ENCODE measurements around the gene CHD3. TPM values are rescaled to one million over a fixed set of nuclear protein-coding genes. Genes with fewer than 3 reads are reported as not detected.
A peak's percentile ranks its signal among the peaks of the same experiment; 100 is the strongest.

The CHD3 gene
- total and polyA plus RNA-seq, 10 of the 15 experiments (the other 5 are each of a cell fraction or from before 2014, with no cell fraction given) = 1.4 to 86.8 (median 39.1) TPM

DNA sequence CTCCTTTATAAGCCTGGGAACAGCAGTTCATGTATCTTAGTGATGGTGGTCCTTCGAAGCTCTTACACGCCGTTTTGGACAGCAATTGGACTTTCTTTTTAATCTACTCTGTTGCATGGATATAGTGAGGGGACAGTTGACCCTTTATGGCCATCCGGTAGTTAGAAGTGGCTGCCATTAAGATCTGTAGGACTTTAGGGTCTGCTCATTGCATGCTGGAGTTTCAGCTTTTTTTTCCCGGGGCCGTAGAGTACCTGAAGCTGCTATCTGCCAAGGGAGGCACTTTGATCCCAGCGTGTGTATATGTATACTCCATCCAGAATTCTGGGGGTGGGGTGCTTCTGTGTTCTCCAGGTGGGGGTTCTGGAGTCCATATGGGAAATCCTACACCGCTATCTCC lies 29.6 kb upstream of the CHD3 start:
- ChIA-PET SMC1A (ENCODE audit: uncharacterized antibody, unreplicated experiment) (interaction anchor here (0.8 to 2.4 kb wide), 4 partner anchors 10 to 134 kb away, joined by 3 to 9 read pairs (median 4); no protein-coding TSS in a partner anchor), CTCF (interaction anchor here (0.9 to 15.5 kb wide), 5 partner anchors 11 to 198 kb away, joined by 3 to 308 read pairs (median 42); no protein-coding TSS in a partner anchor), RAD21 (ENCODE audit: unreplicated experiment) (interaction anchor here (0.6 to 7.4 kb wide), 4 partner anchors 15 to 273 kb away, joined by 3 to 65 read pairs (median 4); no protein-coding TSS in a partner anchor), POLR2A (no interaction called here)
- no peaks in the 10 kb centered on the region for H4K20me1 ChIP-seq (ENCODE audit: control insufficient read depth, insufficient read depth)
- H3K4me1 ChIP-seq (ENCODE audit: control insufficient read depth, insufficient read depth, low read length) = peaks cover 17% of the 10 kb centered on the region
- H3K4me3 ChIP-seq = peak overlapping the region; percentile 96; the same call in 1 of the 2 replicates
- ATAC-seq = no peak
- H3K4me2 ChIP-seq (ENCODE audit: control insufficient read depth, insufficient read depth) = peak overlapping the region; percentile 79
- no peak for FAIRE-seq
- H3K36me3 ChIP-seq (ENCODE audit: control insufficient read depth in 2 of 2, insufficient read depth in 2 of 2, low read length in 1 of 2) = peaks cover 0 to 4% of the 10 kb centered on the region in 2 experiments; a peak in 2 of 4 replicates
- H3K9ac ChIP-seq (ENCODE audit: control insufficient read depth, insufficient read depth, low read length) = peak overlapping the region; percentile 86
- no peaks in the 10 kb centered on the region for H3K9me3 ChIP-seq (replicated peaks; ENCODE audit: control insufficient read depth, insufficient read depth, low read length)
- in situ Hi-C loops (cut with MboI) = no loop called here
- no peaks in the 10 kb centered on the region for H3K27me3 ChIP-seq (replicated peaks in 1 of 2; ENCODE audit: control insufficient read depth in 2 of 2, insufficient read depth in 2 of 2, low read length in 1 of 2)
- H3K79me2 ChIP-seq (ENCODE audit: control insufficient read depth, insufficient read depth, low read length) = peaks cover 17% of the 10 kb centered on the region
- DNase-seq (ENCODE audit: low read depth, low spot score) = no peak
- 97% methylated on average over 8 of the region's 8 CpGs for WGBS (ENCODE audit: insufficient coverage, insufficient replicate concordance, low lambda C conversion rate, missing lambda C conversion rate)
- intact Hi-C loops (cut with micrococcal nuclease; ENCODE audit: unreplicated experiment) = loop anchor here (5.0 kb wide), 1 partner anchor 172 kb away; the partner anchor contains the start of genes TP53 and WRAP53
- H3K27ac ChIP-seq (ENCODE audit: control insufficient read depth, insufficient read depth) = no peak overlapping the region
- H2AFZ ChIP-seq (ENCODE audit: control insufficient read depth, low read depth, low read length) = no peak overlapping the region
- BruUV-seq (replicated peaks) = no TSS peak
- TF ChIP-seq ZBTB11 (CRISPR knock-in tag; IDR thresholded peaks at IDR 0.05) = no peak
- TF ChIP-seq IKZF1 (conservative IDR thresholded peaks at IDR 0.05) = no peak
- no peak for TF ChIP-seq MYC (IDR thresholded peaks at IDR 0.05; ENCODE audit: insufficient read depth, insufficient read length, insufficient replicate concordance, low read length, severe bottlenecking)
- no peak for TF ChIP-seq SUZ12 (IDR thresholded peaks at IDR 0.05; ENCODE audit: unreplicated experiment)
- TF ChIP-seq LARP7 (IDR thresholded peaks at IDR 0.05) = no peak
- no peak for TF ChIP-seq TCF12 (IDR thresholded peaks at IDR 0.05; ENCODE audit: low read depth, low read length)
- TF ChIP-seq CHD4 (IDR thresholded peaks at IDR 0.05) = no peak
- no peak for TF ChIP-seq HDAC2 (IDR thresholded peaks at IDR 0.05)
- TF ChIP-seq SKIL (IDR thresholded peaks at IDR 0.05; ENCODE audit: low read depth, poor library complexity, severe bottlenecking) = no peak
- no peak for TF ChIP-seq DPF2 (IDR thresholded peaks at IDR 0.05)
- TF ChIP-seq CBFB (IDR thresholded peaks at IDR 0.05; ENCODE audit: low read depth) = no peak
- no peak for TF ChIP-seq EZH2 (IDR thresholded peaks at IDR 0.05; ENCODE audit: borderline replicate concordance, control insufficient read depth, low read depth, low read length)
- no peak for TF ChIP-seq ZNF622 (IDR thresholded peaks at IDR 0.05)
- no peak for TF ChIP-seq RELA (IDR thresholded peaks at IDR 0.05; ENCODE audit: borderline replicate concordance, partially characterized antibody)
- no peak for TF ChIP-seq STAT3 (IDR thresholded peaks at IDR 0.05; ENCODE audit: low read depth, low read length)
- TF ChIP-seq ZBTB4 (CRISPR knock-in tag; IDR thresholded peaks at IDR 0.05) = no peak
- no peak for TF ChIP-seq SRF (IDR thresholded peaks at IDR 0.05; ENCODE audit: low read depth in 2 of 2, low read length in 2 of 2)

Measured in GM12878 (cell line).